Tibial nerve (tissue), 4 donors: ENCODE data around the gene SLC22A1.

Experiments
- CTCF ChIP-seq, 5 experiments: fragments of 200-600 bp in 3 of 5; fragments of 450-650 bp in 2 of 5; sonication (generic) in 3 of 5; IDR thresholded peaks; one replicate each; pipeline ENCODE4 v1.5.1; 2016 to 2019; ENCODE audit warnings: antibody characterized with exemption in 5 of 5, mild to moderate bottlenecking in 3 of 5, moderate library complexity in 2 of 5
- EP300 ChIP-seq, 2 donors: sonication (generic); formaldehyde crosslinking; IDR thresholded peaks; one replicate each; pipeline ENCODE4 v1.6.1; 2017; ENCODE audit warnings: antibody characterized with exemption in 2 of 2, mild to moderate bottlenecking in 1 of 2
- POLR2A ChIP-seq, 2 donors: fragments of 450-650 bp; IDR thresholded peaks; one replicate each; pipeline ENCODE4 v1.6.1; 2017; ENCODE audit warnings: antibody characterized with exemption in 2 of 2, mild to moderate bottlenecking in 2 of 2, moderate library complexity in 2 of 2

- no peak for TF ChIP-seq POLR2A (IDR thresholded peaks at IDR 0.05)
- no peak for TF ChIP-seq EP300 (IDR thresholded peaks at IDR 0.05)
- TF ChIP-seq CTCF (IDR thresholded peaks at IDR 0.05): no peak
These were observed 42.5 kb upstream of the SLC22A1 start for GRCh38 chr6:160078883-160079685.
